Gastrocnemius medialis (tissue), 4 donors: Measurements from ENCODE around the gene GSTM4. TPM values are rescaled to one million over a fixed set of nuclear protein-coding genes. Genes with fewer than 3 reads are reported as not detected.

ENCODE experiments used
- ATAC-seq, 2 donors: fragments of 150-250 bp; one replicate each; pipeline ENCODE4 v1.9.1; 2016
- DNase-seq, 2 donors: peaks; one replicate each; pipeline ENCODE4 v3.0.0-alpha.2; 2019
- H3K27ac ChIP-seq, 4 donors: fragments of 200-600 bp; sonication (generic); 1 replicate in 1 of 4; 2 replicates in 3 of 4; pipeline ENCODE4 v1.5.1; 2016 to 2018; ENCODE audit warnings: mild to moderate bottlenecking in 2 of 4, moderate library complexity in 1 of 4
- H3K27me3 ChIP-seq, 3 donors: fragments of 200-600 bp; sonication (generic) in 2 of 3; 1 replicate in 1 of 3; 2 replicates in 2 of 3; pipeline versions ENCODE4 v1.5.1 to v1.6.0; 2016 to 2019; ENCODE audit warnings: mild to moderate bottlenecking in 1 of 3, moderate library complexity in 1 of 3
- H3K36me3 ChIP-seq, 2 donors: fragments of 200-600 bp; sonication (generic) in 1 of 2; one replicate each; pipeline ENCODE4 v1.5.1; 2017 to 2018
- H3K4me1 ChIP-seq, 2 donors: fragments of 200-600 bp; sonication (generic) in 1 of 2; one replicate each; pipeline ENCODE4 v1.5.1; 2016 to 2017; ENCODE audit warnings: mild to moderate bottlenecking in 2 of 2
- H3K4me3 ChIP-seq, 4 donors: fragments of 200-600 bp; sonication (generic) in 3 of 4; 1 replicate in 1 of 4; 2 replicates in 3 of 4; pipeline ENCODE4 v1.5.1; 2016 to 2019; ENCODE audit warnings: mild to moderate bottlenecking in 2 of 4
- H3K9me3 ChIP-seq, 3 donors: fragments of 200-600 bp; sonication (generic) in 2 of 3; 1 replicate in 1 of 3; 2 replicates in 2 of 3; pipeline ENCODE4 v1.5.1; 2016 to 2019
- POLR2A ChIP-seq, 2 donors: fragments of 450-650 bp; IDR thresholded peaks; one replicate each; pipeline ENCODE4 v1.6.1; 2017; ENCODE audit warnings: antibody characterized with exemption in 2 of 2, mild to moderate bottlenecking in 2 of 2, moderate library complexity in 2 of 2
- in situ Hi-C, 4 donors: fragments of 200-750 bp; cut with MboI; loops; one replicate each; pipeline versions ENCODE4 v1.15.0 to v1.8.0; 2017; ENCODE audit warnings: low sequenced_read_pairs in 4 of 4
- intact Hi-C: fragments of 100-400 bp; cut with DNase I; formaldehyde crosslinking; loops from one replicate; pipeline ENCODE4 v1.15.1; 2023; ENCODE audit warnings: low total_unique reads
- total RNA-seq, 4 donors: library from RNA; depleted of rRNA; stranded (reverse); fragments of >200 nt; gene quantifications; one replicate each; pipeline versions ENCODE4 v1.1.0 to v1.2.3, GENCODE V29; 2016
- TF ChIP-seq, protein P1 (sequence below), 5 experiments: fragments of 450-650 bp in 3 of 5; fragments of 200-600 bp in 2 of 5; sonication (generic) in 2 of 5; IDR thresholded peaks in 4 of 5; conservative IDR thresholded peaks in 1 of 5; 1 replicate in 4 of 5; 2 replicates in 1 of 5; pipeline ENCODE4 v1.5.1; 2016 to 2019; ENCODE audit warnings: antibody characterized with exemption in 5 of 5, mild to moderate bottlenecking in 3 of 5, moderate library complexity in 3 of 5

The GSTM4 gene
- total RNA-seq, 4 donors from 2014 or later, result 18.1 to 28.9 (median 25.0) TPM

- Histone ChIP-seq H3K27ac (no peak overlapping the region), H3K9me3 (no peaks in the 10 kb centered on the region), H3K4me3 (no peak overlapping the region), H3K27me3 (no peaks in the 10 kb centered on the region), H3K36me3 (no peaks in the 10 kb centered on the region), H3K4me1 (peaks cover 4 to 10% of the 10 kb centered on the region in 2 donors)
- no peak for ATAC-seq
- TF ChIP-seq, protein P1, sequence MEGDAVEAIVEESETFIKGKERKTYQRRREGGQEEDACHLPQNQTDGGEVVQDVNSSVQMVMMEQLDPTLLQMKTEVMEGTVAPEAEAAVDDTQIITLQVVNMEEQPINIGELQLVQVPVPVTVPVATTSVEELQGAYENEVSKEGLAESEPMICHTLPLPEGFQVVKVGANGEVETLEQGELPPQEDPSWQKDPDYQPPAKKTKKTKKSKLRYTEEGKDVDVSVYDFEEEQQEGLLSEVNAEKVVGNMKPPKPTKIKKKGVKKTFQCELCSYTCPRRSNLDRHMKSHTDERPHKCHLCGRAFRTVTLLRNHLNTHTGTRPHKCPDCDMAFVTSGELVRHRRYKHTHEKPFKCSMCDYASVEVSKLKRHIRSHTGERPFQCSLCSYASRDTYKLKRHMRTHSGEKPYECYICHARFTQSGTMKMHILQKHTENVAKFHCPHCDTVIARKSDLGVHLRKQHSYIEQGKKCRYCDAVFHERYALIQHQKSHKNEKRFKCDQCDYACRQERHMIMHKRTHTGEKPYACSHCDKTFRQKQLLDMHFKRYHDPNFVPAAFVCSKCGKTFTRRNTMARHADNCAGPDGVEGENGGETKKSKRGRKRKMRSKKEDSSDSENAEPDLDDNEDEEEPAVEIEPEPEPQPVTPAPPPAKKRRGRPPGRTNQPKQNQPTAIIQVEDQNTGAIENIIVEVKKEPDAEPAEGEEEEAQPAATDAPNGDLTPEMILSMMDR (IDR thresholded peaks at IDR 0.05 in 4 of 5, conservative IDR thresholded peaks at IDR 0.05 in 1 of 5), result no peak
- TF ChIP-seq POLR2A (IDR thresholded peaks at IDR 0.05), result no peak
- in situ Hi-C loops (loop anchor here in 2 of 4 donors (5.0 to 10.0 kb wide), 2 partner anchors 135 to 347 kb away; partner anchors contain the start of gene AHCYL1 (in 1 of the 2)), intact Hi-C loops (no loop called here)
- peak in 1 of 2 donors; percentile 4 for DNase-seq
These were observed 18.5 kb upstream of the GSTM4 start for GRCh38 chr1:109637446-109637845.

DNA sequence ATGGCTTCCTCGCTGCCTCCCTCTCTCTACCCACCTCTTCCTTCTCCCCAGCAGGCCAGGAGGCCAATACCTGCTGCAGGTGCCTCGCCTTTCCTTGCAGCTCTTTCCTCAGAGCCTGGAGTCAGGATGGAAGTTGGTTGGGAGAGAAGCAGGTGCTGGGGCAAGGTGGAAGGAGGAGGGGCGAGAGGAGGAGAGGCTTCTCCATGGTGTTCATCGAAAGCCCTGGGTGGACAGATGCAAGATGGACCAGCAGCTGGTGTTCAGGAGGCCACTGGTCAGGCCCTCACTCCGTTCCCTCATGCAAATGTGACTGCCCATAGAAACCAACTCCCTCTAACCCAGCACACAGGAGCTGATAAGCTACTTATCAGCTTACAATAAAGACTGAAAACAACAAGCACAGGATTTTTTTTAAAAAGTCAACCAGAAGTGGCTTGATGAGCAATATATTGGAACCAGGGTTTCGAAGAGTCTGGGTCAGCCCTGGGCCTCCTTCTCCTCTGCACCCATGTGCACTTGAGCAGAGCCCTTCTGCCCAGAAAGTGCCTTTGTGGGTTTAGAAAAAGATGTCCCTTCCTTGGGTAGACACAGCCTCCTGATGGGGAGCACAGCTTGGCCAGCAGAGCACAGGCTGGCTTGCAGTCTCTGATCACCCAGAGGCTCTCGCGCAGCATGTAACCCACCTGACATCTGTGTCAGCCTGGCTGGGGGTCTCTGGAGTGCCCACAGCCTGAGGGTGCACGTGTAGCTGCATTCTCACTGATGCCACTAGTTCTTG lies 16.6 kb upstream of the GSTM4 start:
- ATAC-seq (no peak), DNase-seq (no peak)
- Histone ChIP-seq H3K4me1 (peaks cover 10 to 11% of the 10 kb centered on the region in 2 donors), H3K9me3 (no peaks in the 10 kb centered on the region), H3K4me3 (no peak overlapping the region), H3K27me3 (no peaks in the 10 kb centered on the region), H3K27ac (no peak overlapping the region), H3K36me3 (no peaks in the 10 kb centered on the region)
- intact Hi-C loops (no loop called here), in situ Hi-C loops (loop anchor here in 2 of 4 donors (5.0 to 10.0 kb wide), 2 partner anchors 133 to 346 kb away; partner anchors contain the start of gene AHCYL1 (in 1 of the 2))
- TF ChIP-seq, protein P1 (IDR thresholded peaks at IDR 0.05 in 4 of 5, conservative IDR thresholded peaks at IDR 0.05 in 1 of 5), result no peak
- no peak for TF ChIP-seq POLR2A (IDR thresholded peaks at IDR 0.05)

DNA sequence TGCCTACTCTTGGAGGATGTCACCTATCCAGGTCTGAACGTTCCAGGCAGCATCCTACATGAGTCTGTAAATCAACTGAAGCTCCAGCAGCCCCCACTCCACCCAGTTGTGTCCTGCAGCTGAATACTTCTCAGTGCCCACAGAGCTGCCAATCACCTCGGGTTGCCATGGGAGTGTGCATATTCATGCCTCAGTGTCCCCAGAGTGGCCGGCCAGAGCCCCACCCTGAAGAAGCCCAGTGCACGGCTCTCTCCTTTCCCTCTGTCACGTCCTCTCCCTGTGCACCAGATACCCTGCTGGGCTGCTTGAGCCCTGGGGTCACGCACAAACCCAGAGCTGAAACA lies 16.1 kb upstream of the GSTM4 start:
- intact Hi-C loops, result loop anchor here (1.0 to 5.0 kb wide), 4 partner anchors 62 to 345 kb away; partner anchors contain the start of genes AHCYL1 and GNAI3
- in situ Hi-C loops, result loop anchor here (5.0 to 10.0 kb wide), 3 partner anchors 132 to 347 kb away; partner anchors contain the start of gene AHCYL1 (in 2 of the 4)
- no peak for ATAC-seq
- DNase-seq, result no peak
- no peaks in the 10 kb centered on the region for H3K36me3 ChIP-seq
- no peaks in the 10 kb centered on the region for H3K27me3 ChIP-seq
- no peaks in the 10 kb centered on the region for H3K9me3 ChIP-seq
- no peak overlapping the region for H3K4me3 ChIP-seq
- H3K4me1 ChIP-seq, result peaks cover 10 to 11% of the 10 kb centered on the region in 2 donors
- TF ChIP-seq, protein P1 (IDR thresholded peaks at IDR 0.05 in 4 of 5, conservative IDR thresholded peaks at IDR 0.05 in 1 of 5), result no peak
- no peak for TF ChIP-seq POLR2A (IDR thresholded peaks at IDR 0.05)
- H3K27ac ChIP-seq, result no peak overlapping the region

DNA sequence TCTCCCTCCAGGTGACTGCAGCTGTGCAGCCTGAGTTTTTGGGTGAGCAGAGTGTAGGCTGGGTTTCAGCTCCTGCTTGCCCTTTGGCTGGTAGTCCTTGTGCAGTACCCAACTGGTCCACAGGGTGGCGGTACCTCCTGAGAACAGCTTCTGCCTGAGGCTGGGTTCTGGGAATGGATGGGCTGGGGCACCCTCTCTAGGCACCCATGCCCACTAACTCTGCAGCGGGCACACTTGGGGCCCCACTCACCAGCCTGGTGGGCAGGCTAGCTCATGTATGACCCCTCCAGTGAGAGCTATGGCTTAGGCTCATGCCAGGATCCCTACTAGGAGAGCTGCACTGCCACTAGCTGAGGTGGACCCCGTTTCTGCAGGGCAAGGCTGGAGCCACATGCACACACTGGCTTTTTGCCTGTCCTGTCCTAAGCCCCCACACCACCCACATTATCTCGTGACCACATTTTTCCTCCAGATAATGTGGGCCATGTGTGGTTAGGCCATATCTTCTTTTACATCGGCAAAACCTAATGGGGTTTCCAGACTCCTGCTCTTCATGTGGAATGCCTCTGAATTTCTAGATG lies 15.5 kb upstream of the GSTM4 start:
- intact Hi-C loops (loop anchor here (1.0 to 5.0 kb wide), 4 partner anchors 62 to 344 kb away; partner anchors contain the start of genes AHCYL1 and GNAI3), in situ Hi-C loops (loop anchor here (5.0 to 10.0 kb wide), 3 partner anchors 132 to 347 kb away; partner anchors contain the start of gene AHCYL1 (in 1 of the 4))
- peak; percentile 44 to 75 for DNase-seq
- Histone ChIP-seq H3K27ac (no peak overlapping the region), H3K4me1 (peaks cover 10 to 11% of the 10 kb centered on the region in 2 donors), H3K36me3 (no peaks in the 10 kb centered on the region), H3K27me3 (no peaks in the 10 kb centered on the region), H3K4me3 (no peak overlapping the region), H3K9me3 (no peaks in the 10 kb centered on the region)
- no peak for TF ChIP-seq POLR2A (IDR thresholded peaks at IDR 0.05)
- TF ChIP-seq, protein P1 (IDR thresholded peaks at IDR 0.05 in 4 of 5, conservative IDR thresholded peaks at IDR 0.05 in 1 of 5), result peak; percentile 77 to 93 (median 86)
- peak; percentile 35 to 80 for ATAC-seq
